PC-3 (cell line): ENCODE results near the gene ZNF169. TPM values are rescaled to one million over a fixed set of nuclear protein-coding genes. Genes with fewer than 3 reads are reported as not detected.
A peak's percentile ranks its signal among the peaks of the same experiment; 100 is the strongest.

ENCODE experiments used
- ATAC-seq: fragments of 200-7000 bp; cut with Tn5 transposase; 2 replicates; pipeline ENCODE4 v1.9.1; 2020; ENCODE audit warnings: mild to moderate bottlenecking, moderate library complexity
- BruUV-seq: library from RNA; stranded (reverse); fragments of 400-500 nt; replicated peaks from 2 replicates; lab custom pipeline; 2021; lab: Mats Ljungman, UMichigan
- CTCF ChIA-PET: fragments of 300-600 bp; sonication (Branson Sonifier 250); formaldehyde crosslinking; loops from one replicate; lab custom pipeline; 2022; ENCODE audit warnings: antibody characterized with exemption; lab: Charles Lee
- POLR2A ChIA-PET: fragments of 300-600 bp; sonication (Branson Sonifier 250); formaldehyde crosslinking; loops from one replicate; lab custom pipeline; 2022; ENCODE audit warnings: antibody characterized with exemption; ENCODE audit not compliant: unreplicated experiment; lab: Charles Lee
- DNase-seq: peaks from one replicate; pipeline ENCODE4 v3.0.0-alpha.2; 2015
- H2AFZ ChIP-seq: fragments of 300-600 bp; sonication (generic); 2 replicates; pipeline ENCODE4 v1.6.0; 2016; ENCODE audit warnings: antibody characterized with exemption, low read length
- H3F3A ChIP-seq: fragments of 300-600 bp; sonication (generic); one replicate; pipeline ENCODE4 v1.6.0; 2017; ENCODE audit warnings: antibody characterized with exemption, low read length, control low read depth, mild to moderate bottlenecking; ENCODE audit not compliant: unreplicated experiment
- H3K27ac ChIP-seq: fragments of 300-600 bp; sonication (generic); 2 replicates; pipeline ENCODE4 v1.5.1; 2016; ENCODE audit warnings: mild to moderate bottlenecking, low read length
- H3K27me3 ChIP-seq: fragments of 300-600 bp; sonication (generic); 2 replicates; pipeline ENCODE4 v1.6.1; 2016; ENCODE audit warnings: low read length, mixed read lengths
- H3K36me3 ChIP-seq: fragments of 300-600 bp; sonication (generic); 2 replicates; pipeline ENCODE4 v1.6.1; 2016; ENCODE audit warnings: low read depth, mixed run types, low read length, mixed read lengths
- H3K4me1 ChIP-seq: fragments of 300-600 bp; sonication (generic); 2 replicates; pipeline ENCODE4 v1.5.1; 2016; ENCODE audit warnings: low read length; ENCODE audit not compliant: insufficient read depth
- H3K4me2 ChIP-seq: fragments of 300-600 bp; sonication (generic); 2 replicates; pipeline ENCODE4 v1.6.0; 2016; ENCODE audit warnings: low read length
- H3K4me3 ChIP-seq: fragments of 300-600 bp; sonication (generic); 2 replicates; pipeline ENCODE4 v1.5.1; 2016; ENCODE audit warnings: mild to moderate bottlenecking, low read length, mixed read lengths
- H3K79me2 ChIP-seq: fragments of 300-600 bp; sonication (generic); 2 replicates; pipeline ENCODE4 v1.6.1; 2017; ENCODE audit warnings: low read length, mixed read lengths
- H3K9ac ChIP-seq: fragments of 300-600 bp; sonication (generic); 2 replicates; pipeline ENCODE4 v1.6.0; 2016; ENCODE audit warnings: mild to moderate bottlenecking, low read length
- H3K9me2 ChIP-seq: fragments of 300-600 bp; sonication (generic); replicated peaks from 2 replicates; pipeline ENCODE4 v1.6.1; 2016; ENCODE audit warnings: mixed run types, low read length, mixed read lengths
- H3K9me3 ChIP-seq: fragments of 300-600 bp; sonication (generic); 2 replicates; pipeline ENCODE4 v1.6.1; 2016; ENCODE audit warnings: low read length, mixed read lengths
- H4K20me1 ChIP-seq: fragments of 300-600 bp; sonication (generic); 2 replicates; pipeline ENCODE4 v1.6.1; 2016; ENCODE audit warnings: low read length, mixed read lengths
- EZH2 ChIP-seq: fragments of 300-600 bp; sonication (generic); IDR thresholded peaks from one replicate; pipeline ENCODE4 v1.6.1; 2017; ENCODE audit warnings: antibody characterized with exemption, mild to moderate bottlenecking, low read length; ENCODE audit not compliant: unreplicated experiment
- EZH2phosphoT487 ChIP-seq: fragments of 300-600 bp; sonication (generic); IDR thresholded peaks from 2 replicates; pipeline ENCODE4 v1.6.1; 2018; ENCODE audit warnings: mild to moderate bottlenecking, antibody characterized with exemption, low read length, borderline replicate concordance
- intact Hi-C: fragments of 100-400 bp; cut with micrococcal nuclease; formaldehyde crosslinking; loops from 2 replicates; pipeline ENCODE4 v1.9.0; 2023
- total RNA-seq: library from RNA; depleted of rRNA; stranded (reverse); fragments of >200 nt; gene quantifications from 2 replicates; pipeline ENCODE4 v1.2.3, GENCODE V29; 2014
- TF ChIP-seq, protein P1 (sequence below): fragments of 300-600 bp; sonication (generic); conservative IDR thresholded peaks from 2 replicates; pipeline ENCODE4 v1.5.1; 2017; ENCODE audit warnings: antibody characterized with exemption, low read depth, mild to moderate bottlenecking, low read length

ZNF169 gene
- total RNA-seq, 1 experiment from 2014 or later, result 2.4 TPM

DNA sequence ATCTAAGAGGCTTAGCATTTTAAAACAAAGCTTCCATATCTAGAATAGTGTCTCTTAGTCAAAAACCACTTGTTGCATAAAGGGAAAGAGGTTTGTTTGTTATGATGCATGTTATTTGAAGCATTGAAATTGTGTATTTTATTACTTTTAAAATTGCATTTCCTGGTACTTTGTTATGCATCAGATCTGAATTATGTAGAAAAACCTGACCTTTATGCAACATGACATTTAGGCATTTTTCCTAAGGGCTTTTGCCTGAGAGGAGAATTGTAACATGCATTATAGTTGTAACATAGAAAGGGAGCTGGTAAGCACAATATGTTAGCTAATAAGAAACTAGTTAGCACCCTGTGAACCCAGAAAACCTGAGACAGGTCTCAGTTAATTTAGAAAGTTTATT is 22.0 kb downstream of the ZNF169 start:
- no TSS peak for BruUV-seq
- no peak overlapping the region for H3K4me2 ChIP-seq
- no peak overlapping the region for H3K27ac ChIP-seq
- H3K36me3 ChIP-seq, result peaks cover 15% of the 10 kb centered on the region
- CTCF ChIA-PET, result no interaction called here
- 0 out of 2 replicates have a peak, but pooled peaks cover 9% of the 10 kb centered on the region for H3K9me3 ChIP-seq
- no peak overlapping the region for H2AFZ ChIP-seq
- intact Hi-C loops, result loop anchor here (10.0 kb wide), 1 partner anchor 444 kb away; the partner anchor contains the start of gene AOPEP
- 0 out of 2 replicates have a peak, but pooled peaks cover 4% of the 10 kb centered on the region for H3K79me2 ChIP-seq
- no peak overlapping the region for H3K4me3 ChIP-seq
- H3K9ac ChIP-seq, result no peak overlapping the region
- no peak for DNase-seq
- peaks cover 10% of the 10 kb centered on the region for H3K4me1 ChIP-seq
- H3K9me2 ChIP-seq, result no peaks in the 10 kb centered on the region
- H3F3A ChIP-seq, result no peaks in the 10 kb centered on the region
- H3K27me3 ChIP-seq, result no peaks in the 10 kb centered on the region
- POLR2A ChIA-PET, result no interaction called here
- no peak for TF ChIP-seq EZH2
- no peak for TF ChIP-seq EZH2phosphoT487
- TF ChIP-seq, protein P1, sequence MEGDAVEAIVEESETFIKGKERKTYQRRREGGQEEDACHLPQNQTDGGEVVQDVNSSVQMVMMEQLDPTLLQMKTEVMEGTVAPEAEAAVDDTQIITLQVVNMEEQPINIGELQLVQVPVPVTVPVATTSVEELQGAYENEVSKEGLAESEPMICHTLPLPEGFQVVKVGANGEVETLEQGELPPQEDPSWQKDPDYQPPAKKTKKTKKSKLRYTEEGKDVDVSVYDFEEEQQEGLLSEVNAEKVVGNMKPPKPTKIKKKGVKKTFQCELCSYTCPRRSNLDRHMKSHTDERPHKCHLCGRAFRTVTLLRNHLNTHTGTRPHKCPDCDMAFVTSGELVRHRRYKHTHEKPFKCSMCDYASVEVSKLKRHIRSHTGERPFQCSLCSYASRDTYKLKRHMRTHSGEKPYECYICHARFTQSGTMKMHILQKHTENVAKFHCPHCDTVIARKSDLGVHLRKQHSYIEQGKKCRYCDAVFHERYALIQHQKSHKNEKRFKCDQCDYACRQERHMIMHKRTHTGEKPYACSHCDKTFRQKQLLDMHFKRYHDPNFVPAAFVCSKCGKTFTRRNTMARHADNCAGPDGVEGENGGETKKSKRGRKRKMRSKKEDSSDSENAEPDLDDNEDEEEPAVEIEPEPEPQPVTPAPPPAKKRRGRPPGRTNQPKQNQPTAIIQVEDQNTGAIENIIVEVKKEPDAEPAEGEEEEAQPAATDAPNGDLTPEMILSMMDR, result no peak
- no peaks in the 10 kb centered on the region for H4K20me1 ChIP-seq
- ATAC-seq, result no peak

DNA sequence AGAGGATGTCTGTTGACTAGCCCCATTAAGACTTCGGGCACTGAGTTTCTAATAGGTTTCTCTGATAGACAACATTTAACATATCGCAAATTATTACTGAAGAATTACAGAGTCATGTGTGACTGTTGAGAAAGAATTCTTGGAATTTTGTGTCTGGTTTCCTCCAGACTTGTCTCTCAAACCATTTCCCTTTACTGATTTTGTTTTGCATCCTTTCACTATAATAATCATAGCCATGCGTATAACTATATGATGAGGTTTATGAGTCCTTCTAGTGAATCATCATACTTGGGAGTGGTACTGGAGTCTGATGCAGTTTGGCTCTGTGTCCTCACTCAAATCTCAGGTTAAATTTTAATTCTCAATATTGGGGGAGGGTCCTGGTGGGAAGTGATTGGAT is 27.0 kb downstream of the ZNF169 start:
- Histone ChIP-seq H3K79me2 (no peaks in the 10 kb centered on the region), H3K9me3 (no peaks in the 10 kb centered on the region), H3K4me3 (no peak overlapping the region), H3K4me1 (no peaks in the 10 kb centered on the region), H3K4me2 (no peak overlapping the region), H2AFZ (no peak overlapping the region), H3F3A (no peaks in the 10 kb centered on the region), H3K36me3 (no peaks in the 10 kb centered on the region; the same call in 1 of the 2 replicates), H3K27ac (no peak overlapping the region), H3K9me2 (no peaks in the 10 kb centered on the region), H3K27me3 (no peaks in the 10 kb centered on the region), H4K20me1 (no peaks in the 10 kb centered on the region), H3K9ac (no peak overlapping the region)
- intact Hi-C loops, result loop anchor here (10.0 kb wide), 1 partner anchor 439 kb away; the partner anchor contains the start of gene AOPEP
- no peak for TF ChIP-seq EZH2phosphoT487
- TF ChIP-seq EZH2, result no peak
- TF ChIP-seq, protein P1, result no peak
- DNase-seq, result no peak
- ChIA-PET POLR2A (no interaction called here), CTCF (no interaction called here)
- ATAC-seq, result peak; percentile 45
- no TSS peak for BruUV-seq

DNA sequence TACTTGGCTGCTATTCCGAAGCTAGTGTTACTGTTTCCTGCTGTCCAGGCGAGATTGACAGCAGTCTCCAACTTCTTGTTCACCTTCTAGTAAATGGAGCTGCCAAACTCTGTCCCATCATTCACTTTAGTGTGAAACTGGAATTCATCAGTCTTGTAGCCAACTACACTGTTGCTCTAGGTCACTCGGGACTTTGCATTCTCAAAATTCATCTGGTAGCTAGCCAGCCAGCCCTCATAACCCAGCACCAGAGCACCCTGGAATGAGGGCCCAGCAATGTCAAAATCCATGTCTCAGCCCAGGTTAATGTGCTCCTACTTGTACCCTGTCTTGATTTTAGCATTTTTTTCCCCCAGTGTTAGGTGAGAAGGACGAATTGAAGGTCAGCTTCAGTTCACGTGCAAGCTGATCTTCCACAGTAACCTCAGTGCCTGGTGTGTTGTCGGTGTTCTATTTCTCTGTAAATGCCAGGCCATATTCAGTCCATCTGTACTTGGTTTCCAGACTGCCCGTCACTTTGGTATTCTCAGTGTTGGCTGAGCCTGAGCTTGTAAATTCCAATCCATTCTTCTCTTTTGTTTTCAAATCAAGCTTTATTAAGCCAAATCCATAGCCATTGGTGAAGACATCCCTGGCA is 28.9 kb downstream of the ZNF169 start:
- DNase-seq (no peak), ATAC-seq (no peak)
- Histone ChIP-seq H3K4me1 (no peaks in the 10 kb centered on the region), H3K9me2 (no peaks in the 10 kb centered on the region), H3F3A (no peaks in the 10 kb centered on the region), H3K9me3 (no peaks in the 10 kb centered on the region), H3K4me2 (no peak overlapping the region), H4K20me1 (no peaks in the 10 kb centered on the region), H3K27ac (no peak overlapping the region), H3K9ac (no peak overlapping the region), H3K4me3 (no peak overlapping the region), H3K79me2 (no peaks in the 10 kb centered on the region), H2AFZ (no peak overlapping the region), H3K27me3 (no peaks in the 10 kb centered on the region), H3K36me3 (no peaks in the 10 kb centered on the region; the same call in 1 of the 2 replicates)
- intact Hi-C loops, result loop anchor here (10.0 kb wide), 1 partner anchor 437 kb away; the partner anchor contains the start of gene AOPEP
- ChIA-PET CTCF (no interaction called here), POLR2A (no interaction called here)
- TF ChIP-seq EZH2 (no peak), EZH2phosphoT487 (no peak)
- no TSS peak for BruUV-seq
